ENCODE data around the gene GLYR1.

DNA sequence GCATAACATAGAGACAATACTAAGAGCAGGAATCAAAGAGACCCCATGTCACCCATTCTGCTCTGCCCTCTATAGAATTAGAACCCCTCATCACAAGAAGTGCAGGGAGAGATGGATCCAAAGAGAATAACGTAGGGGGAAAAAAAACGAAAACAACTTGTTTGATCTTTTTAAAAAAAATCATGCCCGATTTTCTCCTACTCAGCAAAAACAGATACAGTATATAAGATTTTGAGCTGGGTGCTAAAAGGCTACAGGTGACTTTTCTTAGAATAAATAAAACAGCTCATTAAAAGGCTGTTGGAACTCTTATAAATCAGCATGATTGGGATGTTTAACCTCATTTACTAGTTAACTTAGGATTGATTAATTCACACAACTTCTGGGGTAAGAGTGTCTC is 17.6 kb upstream of the GLYR1 start:
- TF ChIP-seq ZFP41 (tag by site-specific recombination; IDR thresholded peaks at IDR 0.05; ENCODE audit: borderline replicate concordance), result no peak
- TF ChIP-seq, protein P1, sequence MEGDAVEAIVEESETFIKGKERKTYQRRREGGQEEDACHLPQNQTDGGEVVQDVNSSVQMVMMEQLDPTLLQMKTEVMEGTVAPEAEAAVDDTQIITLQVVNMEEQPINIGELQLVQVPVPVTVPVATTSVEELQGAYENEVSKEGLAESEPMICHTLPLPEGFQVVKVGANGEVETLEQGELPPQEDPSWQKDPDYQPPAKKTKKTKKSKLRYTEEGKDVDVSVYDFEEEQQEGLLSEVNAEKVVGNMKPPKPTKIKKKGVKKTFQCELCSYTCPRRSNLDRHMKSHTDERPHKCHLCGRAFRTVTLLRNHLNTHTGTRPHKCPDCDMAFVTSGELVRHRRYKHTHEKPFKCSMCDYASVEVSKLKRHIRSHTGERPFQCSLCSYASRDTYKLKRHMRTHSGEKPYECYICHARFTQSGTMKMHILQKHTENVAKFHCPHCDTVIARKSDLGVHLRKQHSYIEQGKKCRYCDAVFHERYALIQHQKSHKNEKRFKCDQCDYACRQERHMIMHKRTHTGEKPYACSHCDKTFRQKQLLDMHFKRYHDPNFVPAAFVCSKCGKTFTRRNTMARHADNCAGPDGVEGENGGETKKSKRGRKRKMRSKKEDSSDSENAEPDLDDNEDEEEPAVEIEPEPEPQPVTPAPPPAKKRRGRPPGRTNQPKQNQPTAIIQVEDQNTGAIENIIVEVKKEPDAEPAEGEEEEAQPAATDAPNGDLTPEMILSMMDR (tag by site-specific recombination; IDR thresholded peaks at IDR 0.05), result no peak
- no peak for TF ChIP-seq ZNF350 (tag by site-specific recombination; IDR thresholded peaks at IDR 0.05)
- TF ChIP-seq ZNF274 (IDR thresholded peaks at IDR 0.05; ENCODE audit: low read length), result no peak
- no peak for TF ChIP-seq ZNF274 (tag by site-specific recombination; IDR thresholded peaks at IDR 0.05; ENCODE audit: borderline replicate concordance)
- TF ChIP-seq, protein P2, sequence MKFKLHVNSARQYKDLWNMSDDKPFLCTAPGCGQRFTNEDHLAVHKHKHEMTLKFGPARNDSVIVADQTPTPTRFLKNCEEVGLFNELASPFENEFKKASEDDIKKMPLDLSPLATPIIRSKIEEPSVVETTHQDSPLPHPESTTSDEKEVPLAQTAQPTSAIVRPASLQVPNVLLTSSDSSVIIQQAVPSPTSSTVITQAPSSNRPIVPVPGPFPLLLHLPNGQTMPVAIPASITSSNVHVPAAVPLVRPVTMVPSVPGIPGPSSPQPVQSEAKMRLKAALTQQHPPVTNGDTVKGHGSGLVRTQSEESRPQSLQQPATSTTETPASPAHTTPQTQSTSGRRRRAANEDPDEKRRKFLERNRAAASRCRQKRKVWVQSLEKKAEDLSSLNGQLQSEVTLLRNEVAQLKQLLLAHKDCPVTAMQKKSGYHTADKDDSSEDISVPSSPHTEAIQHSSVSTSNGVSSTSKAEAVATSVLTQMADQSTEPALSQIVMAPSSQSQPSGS (tag by site-specific recombination; IDR thresholded peaks at IDR 0.05; ENCODE audit: low read depth), result no peak
- TF ChIP-seq ZNF311 (tag by site-specific recombination; IDR thresholded peaks at IDR 0.05; ENCODE audit: borderline replicate concordance), result no peak
- no peak for TF ChIP-seq ZBTB17 (tag by site-specific recombination; IDR thresholded peaks at IDR 0.05)
- TF ChIP-seq KLF10 (tag by site-specific recombination; IDR thresholded peaks at IDR 0.05), result no peak
- TF ChIP-seq SETDB1 (IDR thresholded peaks at IDR 0.05; ENCODE audit: insufficient read length, low read length), result no peak
- TF ChIP-seq ZNF544 (tag by site-specific recombination; IDR thresholded peaks at IDR 0.05), result no peak
- TF ChIP-seq ZNF623 (tag by site-specific recombination; IDR thresholded peaks at IDR 0.05), result no peak
- TF ChIP-seq MZF1 (tag by site-specific recombination; IDR thresholded peaks at IDR 0.05; ENCODE audit: borderline replicate concordance), result no peak
- no peak for TF ChIP-seq REST (tag by site-specific recombination; IDR thresholded peaks at IDR 0.05)
